Mucosa of descending colon (tissue), 3 donors: Measurements from ENCODE around the gene CDH4. TPM values are rescaled to one million over a fixed set of nuclear protein-coding genes. Genes with fewer than 3 reads are reported as not detected.

Experiments
- ATAC-seq: fragments of 200-7000 bp; cut with Tn5 transposase; one replicate; pipeline ENCODE4 v1.9.1; 2020; ENCODE audit warnings: mild to moderate bottlenecking, moderate library complexity
- DNase-seq, 3 donors: peaks; one replicate each; pipeline ENCODE4 v3.0.0-alpha.2; 2020
- H3K36me3 ChIP-seq: fragments of 200-600 bp; one replicate; pipeline ENCODE4 v1.8.0; 2021; ENCODE audit warnings: low read depth, mild to moderate bottlenecking
- H3K4me1 ChIP-seq: fragments of 200-600 bp; one replicate; pipeline ENCODE4 v1.8.0; 2021; ENCODE audit warnings: low read depth, mild to moderate bottlenecking
- H3K4me3 ChIP-seq: fragments of 200-600 bp; one replicate; pipeline ENCODE4 v1.8.0; 2021; ENCODE audit warnings: mild to moderate bottlenecking
- H3K9me3 ChIP-seq: fragments of 200-600 bp; one replicate; pipeline ENCODE4 v1.8.0; 2021; ENCODE audit warnings: mild to moderate bottlenecking
- intact Hi-C, 2 donors: fragments of 100-400 bp; cut with DNase I in 1 of 2; cut with micrococcal nuclease in 1 of 2; formaldehyde crosslinking; loops; one replicate each; pipeline versions ENCODE4 v1.11.0 to v1.11.1; 2022; cut with DNase I, micrococcal nuclease
- total RNA-seq, 3 donors: library from RNA; stranded (reverse); fragmentation: NEBNext Ultra II Directional in 2 of 3; extraction: Animal tissue kit (Norgen Biotek cat#: 25700) in 2 of 3; gene quantifications; one replicate each; pipeline versions ENCODE4 v1.2.1 to v1.2.4, GENCODE V29; 2021 to 2023
- TF ChIP-seq, protein P1 (sequence below): fragments of 200-600 bp; IDR thresholded peaks from one replicate; pipeline ENCODE4 v1.8.0; 2022; ENCODE audit warnings: antibody characterized with exemption, mild to moderate bottlenecking
- donor health status: DM: no; HTN: no; CAD: no; lungs with moderate emphysema.
- donor health status: DM: no; HTN: no; CAD: no.
- donor health status: DM: no; HTN: yes; CAD: no.

Gene CDH4
- total RNA-seq, 3 donors from 2014 or later = 0.16 TPM; not detected in 2

DNA sequence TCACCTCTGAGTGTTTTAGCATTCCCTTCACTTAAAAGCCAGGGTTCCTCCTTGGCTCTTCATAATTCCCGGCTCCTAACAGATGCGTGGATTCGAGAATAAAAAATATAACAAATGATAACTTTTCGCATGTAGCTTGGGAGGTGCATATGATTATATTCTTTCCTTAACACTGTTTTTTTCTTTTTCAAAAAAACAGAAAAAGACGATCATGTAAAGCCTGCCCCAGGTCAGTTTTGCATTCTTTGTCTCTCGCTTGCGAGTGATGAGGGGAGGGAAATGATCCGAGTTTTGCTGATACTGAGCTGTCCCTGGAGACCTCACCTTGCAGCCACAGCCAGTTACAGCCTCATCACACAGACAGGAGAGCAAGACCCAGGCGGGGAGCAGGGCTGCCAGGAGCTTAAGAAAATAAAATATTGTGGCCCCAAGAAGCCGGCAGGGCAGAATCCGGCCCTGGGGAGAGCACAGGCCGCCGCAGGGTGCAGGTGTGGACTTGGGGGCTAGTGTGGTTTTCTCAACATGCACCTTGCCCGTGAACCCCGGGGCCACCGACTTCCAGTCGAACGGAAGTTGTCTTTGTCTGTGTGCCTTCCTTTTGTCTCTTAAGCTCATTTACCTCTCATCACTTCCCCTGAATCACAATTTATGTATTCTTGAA is 511.8 kb downstream of the CDH4 start:
- H3K4me3 ChIP-seq = no peak overlapping the region
- intact Hi-C loops = no loop called here
- no peaks in the 10 kb centered on the region for H3K4me1 ChIP-seq
- H3K9me3 ChIP-seq = no peaks in the 10 kb centered on the region
- DNase-seq (no peak), ATAC-seq (no peak)
- TF ChIP-seq, protein P1, sequence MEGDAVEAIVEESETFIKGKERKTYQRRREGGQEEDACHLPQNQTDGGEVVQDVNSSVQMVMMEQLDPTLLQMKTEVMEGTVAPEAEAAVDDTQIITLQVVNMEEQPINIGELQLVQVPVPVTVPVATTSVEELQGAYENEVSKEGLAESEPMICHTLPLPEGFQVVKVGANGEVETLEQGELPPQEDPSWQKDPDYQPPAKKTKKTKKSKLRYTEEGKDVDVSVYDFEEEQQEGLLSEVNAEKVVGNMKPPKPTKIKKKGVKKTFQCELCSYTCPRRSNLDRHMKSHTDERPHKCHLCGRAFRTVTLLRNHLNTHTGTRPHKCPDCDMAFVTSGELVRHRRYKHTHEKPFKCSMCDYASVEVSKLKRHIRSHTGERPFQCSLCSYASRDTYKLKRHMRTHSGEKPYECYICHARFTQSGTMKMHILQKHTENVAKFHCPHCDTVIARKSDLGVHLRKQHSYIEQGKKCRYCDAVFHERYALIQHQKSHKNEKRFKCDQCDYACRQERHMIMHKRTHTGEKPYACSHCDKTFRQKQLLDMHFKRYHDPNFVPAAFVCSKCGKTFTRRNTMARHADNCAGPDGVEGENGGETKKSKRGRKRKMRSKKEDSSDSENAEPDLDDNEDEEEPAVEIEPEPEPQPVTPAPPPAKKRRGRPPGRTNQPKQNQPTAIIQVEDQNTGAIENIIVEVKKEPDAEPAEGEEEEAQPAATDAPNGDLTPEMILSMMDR = no peak
- no peaks in the 10 kb centered on the region for H3K36me3 ChIP-seq

DNA sequence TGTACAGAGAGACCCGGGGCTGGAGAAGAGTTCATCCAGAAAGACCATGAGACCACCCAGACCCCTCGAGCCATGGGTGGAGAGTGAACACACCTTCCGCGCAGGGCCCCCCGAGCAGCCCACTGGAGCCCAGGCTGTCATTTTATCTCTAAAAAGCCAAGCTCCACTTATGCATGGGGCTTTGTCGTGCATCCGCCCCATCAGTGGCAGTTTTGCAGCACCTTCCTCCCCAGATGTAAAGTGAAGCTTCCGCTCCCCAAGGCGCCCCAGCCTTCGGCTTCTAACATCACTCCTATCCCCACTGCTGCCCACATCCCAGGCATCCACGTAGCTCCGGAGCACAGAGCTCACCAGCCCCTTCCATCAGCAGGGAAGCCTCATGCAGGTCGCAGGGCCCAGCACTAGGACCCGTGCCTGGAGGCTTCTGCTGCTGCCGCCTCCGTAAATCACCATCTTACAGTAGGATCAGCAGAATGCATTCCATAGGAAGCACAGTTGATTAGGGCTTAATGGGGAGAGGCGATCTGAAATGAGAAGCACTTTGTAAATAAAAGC is 512.5 kb downstream of the CDH4 start:
- H3K4me1 ChIP-seq = no peaks in the 10 kb centered on the region
- ATAC-seq (no peak), DNase-seq (no peak)
- no peaks in the 10 kb centered on the region for H3K36me3 ChIP-seq
- no peak overlapping the region for H3K4me3 ChIP-seq
- TF ChIP-seq, protein P1 = no peak
- intact Hi-C loops = no loop called here
- no peaks in the 10 kb centered on the region for H3K9me3 ChIP-seq

DNA sequence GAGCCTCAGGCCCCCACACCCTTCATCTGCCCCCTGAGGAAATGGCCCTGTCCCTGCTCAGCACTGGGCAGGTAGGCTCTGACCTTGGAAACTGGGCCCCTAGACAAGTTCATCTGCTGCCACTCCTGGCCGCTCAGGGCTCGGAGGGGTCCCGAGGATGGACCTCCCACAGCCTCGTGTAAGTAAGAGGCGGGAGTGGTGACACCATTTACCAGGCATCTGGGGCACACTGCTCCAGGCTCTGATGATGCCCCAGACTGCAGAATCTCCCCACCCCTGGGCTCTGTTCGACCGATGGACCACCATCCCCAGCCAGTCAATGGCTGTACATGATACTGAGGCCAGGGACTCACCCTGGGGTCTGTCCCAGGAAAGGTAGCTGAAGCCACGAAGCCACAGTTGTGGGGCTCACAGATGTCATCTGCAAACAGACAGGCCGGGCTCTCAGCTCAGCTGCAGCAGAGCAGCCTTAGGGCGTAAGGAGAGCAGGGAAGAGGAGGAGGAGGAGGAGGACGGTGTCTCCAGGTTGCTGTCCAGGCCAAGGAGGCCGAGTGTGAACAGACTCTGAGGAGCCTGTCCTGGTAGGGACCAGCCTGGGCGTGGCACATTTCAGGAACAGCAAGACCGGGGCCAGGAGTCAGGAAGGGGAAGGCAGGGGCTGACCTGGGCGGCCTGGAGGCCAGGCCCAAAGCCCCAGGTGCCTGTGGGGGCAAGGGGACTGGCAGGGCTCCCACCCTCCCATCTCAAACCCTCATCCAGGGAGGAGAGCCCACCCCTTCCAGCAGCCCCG is 513.2 kb downstream of the CDH4 start:
- TF ChIP-seq, protein P1 = no peak
- Histone ChIP-seq H3K36me3 (no peaks in the 10 kb centered on the region), H3K9me3 (no peaks in the 10 kb centered on the region), H3K4me1 (no peaks in the 10 kb centered on the region), H3K4me3 (no peak overlapping the region)
- intact Hi-C loops = no loop called here
- no peak for ATAC-seq
- no peak for DNase-seq

DNA sequence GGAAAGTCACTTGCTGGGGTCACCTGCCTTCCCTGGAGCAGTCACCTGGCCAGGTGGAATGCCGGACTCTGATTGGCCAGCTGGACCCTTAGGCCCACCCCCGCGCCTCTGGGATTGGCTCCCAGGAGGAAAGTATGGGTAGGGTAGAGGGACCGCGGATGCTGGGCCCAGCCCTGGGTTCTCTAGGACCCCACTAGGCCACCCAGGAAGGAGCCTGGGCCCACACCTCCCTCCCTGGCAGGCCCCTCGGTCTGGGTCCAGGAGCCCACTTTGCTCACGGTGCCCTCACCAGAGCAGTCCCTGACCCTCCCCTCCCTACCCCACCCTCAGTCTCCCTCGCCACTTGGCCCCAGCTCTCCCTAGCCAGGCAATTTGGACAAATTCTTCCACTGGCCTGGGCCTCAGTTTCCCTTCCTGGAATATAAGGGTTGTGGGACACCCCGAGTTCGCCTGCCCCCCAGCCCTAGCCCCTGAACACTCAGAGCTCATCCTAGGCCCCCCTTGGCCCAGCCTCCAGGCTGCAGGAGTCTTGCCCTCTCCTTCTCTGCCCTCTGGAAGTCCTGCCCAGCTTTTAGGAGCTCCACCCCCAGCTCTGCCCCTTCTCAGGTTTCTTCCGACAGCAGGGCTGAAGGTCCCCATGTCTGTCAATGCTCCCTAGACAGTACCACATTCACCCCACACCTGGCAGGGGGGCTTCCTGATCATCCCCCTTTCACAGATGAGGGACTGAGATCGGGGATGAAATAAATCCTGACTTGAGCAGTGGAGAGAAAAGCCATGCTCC is 514.0 kb downstream of the CDH4 start:
- ATAC-seq (no peak), DNase-seq (no peak)
- H3K4me1 ChIP-seq = no peaks in the 10 kb centered on the region
- intact Hi-C loops = no loop called here
- H3K9me3 ChIP-seq = no peaks in the 10 kb centered on the region
- H3K36me3 ChIP-seq = no peaks in the 10 kb centered on the region
- TF ChIP-seq, protein P1 = no peak
- no peak overlapping the region for H3K4me3 ChIP-seq

DNA sequence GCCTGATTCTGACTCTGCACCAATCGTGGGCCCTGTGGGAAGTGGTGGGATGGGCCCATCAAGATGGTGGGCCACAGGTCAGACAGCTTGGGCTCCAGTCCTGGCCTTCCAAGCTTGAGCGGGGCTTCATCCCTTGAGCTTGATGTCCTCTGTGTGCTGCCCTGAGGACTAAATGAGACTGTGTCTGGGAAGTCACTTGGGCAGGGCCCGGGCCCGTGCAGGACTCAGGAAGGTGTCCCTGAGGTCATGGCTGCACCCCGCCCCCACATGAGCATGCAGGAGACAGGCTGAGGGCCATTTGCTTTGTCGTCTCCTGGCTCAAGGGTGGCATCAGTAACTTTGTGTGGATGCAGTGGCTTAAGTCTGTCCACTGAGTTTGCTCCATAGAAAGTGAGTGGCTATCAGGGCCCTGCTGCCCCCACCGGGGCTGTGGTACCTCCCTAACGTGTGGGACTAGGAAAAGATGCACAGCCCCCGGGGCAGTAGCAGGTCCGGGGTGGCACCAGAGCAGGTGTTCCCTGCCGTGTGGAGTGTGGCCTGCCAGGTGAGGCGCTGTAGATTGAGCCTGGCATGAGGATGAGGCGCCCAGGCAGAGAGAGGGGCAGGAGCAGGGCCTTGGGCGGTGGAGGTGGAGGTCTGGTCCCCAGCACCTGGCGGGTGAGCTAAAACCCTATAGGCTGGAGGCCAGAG is 515.0 kb downstream of the CDH4 start:
- Histone ChIP-seq H3K9me3 (no peaks in the 10 kb centered on the region), H3K36me3 (no peaks in the 10 kb centered on the region), H3K4me1 (no peaks in the 10 kb centered on the region), H3K4me3 (no peak overlapping the region)
- ATAC-seq = no peak
- no peak for DNase-seq
- TF ChIP-seq, protein P1 = no peak
- intact Hi-C loops = no loop called here
